ENCODE results near the gene CFAP299.
A peak's percentile ranks its signal among the peaks of the same experiment; 100 is the strongest.

The CFAP299 gene

GRCh38 chr4:80452768-80453167 is 117.2 kb downstream of the CFAP299 start:
- WGBS (ENCODE audit: extremely low coverage, insufficient coverage, insufficient read length): no CpG with 5 or more reads among the region's 4 CpGs
- Histone ChIP-seq H3K27ac (ENCODE audit: low read depth, low read length) (no peak overlapping the region), H2AFZ (ENCODE audit: insufficient read depth, low read length, poor library complexity) (no peak overlapping the region), H3K9me3 (ENCODE audit: insufficient read depth, low read depth, low read length) (no peaks in the 10 kb centered on the region), H2BK12ac (ENCODE audit: low read length) (no peak overlapping the region), H3K27me3 (ENCODE audit: insufficient read depth, low read length) (no peaks in the 10 kb centered on the region), H3K9ac (ENCODE audit: low read length) (no peak overlapping the region), H4K8ac (ENCODE audit: low read depth, low read length) (no peak overlapping the region), H3K4me2 (ENCODE audit: low read length) (no peak overlapping the region), H3K23ac (ENCODE audit: low read length) (no peak overlapping the region), H3K79me2 (ENCODE audit: control insufficient read depth, insufficient read depth, low read length, poor library complexity) (no peaks in the 10 kb centered on the region), H2BK5ac (ENCODE audit: low read depth, low read length, poor library complexity) (no peak overlapping the region), H3K36me3 (ENCODE audit: control insufficient read depth in 1 of 2, insufficient read depth in 2 of 2, low read length in 2 of 2) (no peaks in the 10 kb centered on the region), H4K91ac (ENCODE audit: low read depth, low read length) (no peak overlapping the region), H3K14ac (ENCODE audit: low read length) (no peak overlapping the region), H4K12ac (ENCODE audit: low read depth, low read length) (no peak overlapping the region), H3K18ac (ENCODE audit: low read length) (no peak overlapping the region), H2BK120ac (ENCODE audit: insufficient read depth, low read length, poor library complexity) (no peak overlapping the region), H3K4me1 (ENCODE audit: control insufficient read depth in 1 of 2, insufficient read depth in 2 of 2, low read length in 2 of 2) (peaks cover 6 to 7% of the 10 kb centered on the region in 2 experiments), H3K4me3 (ENCODE audit: low read depth, low read length) (no peak overlapping the region), H3K4ac (ENCODE audit: low read depth, low read length) (no peak overlapping the region), H2AK5ac (ENCODE audit: low read length) (no peak overlapping the region), H3K79me1 (ENCODE audit: low read length) (peaks cover 8% of the 10 kb centered on the region)
- DNase-seq: no peak

GRCh38 chr4:80454040-80454439 is 118.5 kb downstream of the CFAP299 start:
- no peak overlapping the region for H4K91ac ChIP-seq (ENCODE audit: low read depth, low read length)
- H3K27me3 ChIP-seq (ENCODE audit: insufficient read depth, low read length): no peaks in the 10 kb centered on the region
- no peaks in the 10 kb centered on the region for H3K9me3 ChIP-seq (ENCODE audit: insufficient read depth, low read depth, low read length)
- H3K9ac ChIP-seq (ENCODE audit: low read length): no peak overlapping the region
- H3K14ac ChIP-seq (ENCODE audit: low read length): no peak overlapping the region
- H3K18ac ChIP-seq (ENCODE audit: low read length): no peak overlapping the region
- no peak overlapping the region for H2BK5ac ChIP-seq (ENCODE audit: low read depth, low read length, poor library complexity)
- H3K4me1 ChIP-seq (ENCODE audit: control insufficient read depth in 1 of 2, insufficient read depth in 2 of 2, low read length in 2 of 2): peaks cover 6 to 7% of the 10 kb centered on the region in 2 experiments
- H3K79me1 ChIP-seq (ENCODE audit: low read length): peaks cover 8% of the 10 kb centered on the region
- no peak overlapping the region for H4K8ac ChIP-seq (ENCODE audit: low read depth, low read length)
- no CpG with 5 or more reads among the region's 2 CpGs for WGBS (ENCODE audit: extremely low coverage, insufficient coverage, insufficient read length)
- H3K4me3 ChIP-seq (ENCODE audit: low read depth, low read length): no peak overlapping the region
- peak overlapping the region; percentile 34 for H3K27ac ChIP-seq (ENCODE audit: low read depth, low read length)
- no peaks in the 10 kb centered on the region for H3K79me2 ChIP-seq (ENCODE audit: control insufficient read depth, insufficient read depth, low read length, poor library complexity)
- H3K36me3 ChIP-seq (ENCODE audit: control insufficient read depth in 1 of 2, insufficient read depth in 2 of 2, low read length in 2 of 2): no peaks in the 10 kb centered on the region
- H2BK12ac ChIP-seq (ENCODE audit: low read length): peak overlapping the region; percentile 49
- no peak overlapping the region for H3K23ac ChIP-seq (ENCODE audit: low read length)
- no peak overlapping the region for H2AFZ ChIP-seq (ENCODE audit: insufficient read depth, low read length, poor library complexity)
- H2BK120ac ChIP-seq (ENCODE audit: insufficient read depth, low read length, poor library complexity): peak overlapping the region; percentile 33
- H3K4me2 ChIP-seq (ENCODE audit: low read length): peak overlapping the region; percentile 30
- no peak overlapping the region for H4K12ac ChIP-seq (ENCODE audit: low read depth, low read length)
- no peak overlapping the region for H3K4ac ChIP-seq (ENCODE audit: low read depth, low read length)
- peak; percentile 46 to 88 for DNase-seq
- no peak overlapping the region for H2AK5ac ChIP-seq (ENCODE audit: low read length)

- peaks cover 8% of the 10 kb centered on the region for H3K79me1 ChIP-seq (ENCODE audit: low read length)
- H4K8ac ChIP-seq (ENCODE audit: low read depth, low read length): no peak overlapping the region
- H3K14ac ChIP-seq (ENCODE audit: low read length): no peak overlapping the region
- peak overlapping the region; percentile 54 for H2BK12ac ChIP-seq (ENCODE audit: low read length)
- H3K9ac ChIP-seq (ENCODE audit: low read length): no peak overlapping the region
- no peak overlapping the region for H3K23ac ChIP-seq (ENCODE audit: low read length)
- H4K12ac ChIP-seq (ENCODE audit: low read depth, low read length): no peak overlapping the region
- H4K91ac ChIP-seq (ENCODE audit: low read depth, low read length): peak overlapping the region; percentile 62
- H2BK120ac ChIP-seq (ENCODE audit: insufficient read depth, low read length, poor library complexity): peak overlapping the region; percentile 51
- H3K36me3 ChIP-seq (ENCODE audit: control insufficient read depth in 1 of 2, insufficient read depth in 2 of 2, low read length in 2 of 2): no peaks in the 10 kb centered on the region
- WGBS (ENCODE audit: extremely low coverage, insufficient coverage, insufficient read length): no CpG with 5 or more reads among the region's 1 CpG
- no peak overlapping the region for H3K18ac ChIP-seq (ENCODE audit: low read length)
- H3K4me1 ChIP-seq (ENCODE audit: control insufficient read depth in 1 of 2, insufficient read depth in 2 of 2, low read length in 2 of 2): peaks cover 6 to 9% of the 10 kb centered on the region in 2 experiments
- no peak overlapping the region for H2AFZ ChIP-seq (ENCODE audit: insufficient read depth, low read length, poor library complexity)
- H3K4me2 ChIP-seq (ENCODE audit: low read length): no peak overlapping the region
- no peak for DNase-seq
- H2BK5ac ChIP-seq (ENCODE audit: low read depth, low read length, poor library complexity): no peak overlapping the region
- H3K4me3 ChIP-seq (ENCODE audit: low read depth, low read length): no peak overlapping the region
- H2AK5ac ChIP-seq (ENCODE audit: low read length): no peak overlapping the region
- H3K79me2 ChIP-seq (ENCODE audit: control insufficient read depth, insufficient read depth, low read length, poor library complexity): no peaks in the 10 kb centered on the region
- H3K27me3 ChIP-seq (ENCODE audit: insufficient read depth, low read length): no peaks in the 10 kb centered on the region
- no peak overlapping the region for H3K4ac ChIP-seq (ENCODE audit: low read depth, low read length)
- H3K9me3 ChIP-seq (ENCODE audit: insufficient read depth, low read depth, low read length): no peaks in the 10 kb centered on the region
- H3K27ac ChIP-seq (ENCODE audit: low read depth, low read length): peak overlapping the region; percentile 34
Observed at GRCh38 chr4:80454556-80454955, 119.0 kb downstream of the CFAP299 start.

GRCh38 chr4:80459918-80460473 is 124.5 kb downstream of the CFAP299 start:
- H3K79me1 ChIP-seq (ENCODE audit: low read length): peaks cover 2% of the 10 kb centered on the region

More at GRCh38 chr4:80459918-80460473, 124.5 kb downstream of the CFAP299 start:
- DNase-seq: no peak
- Histone ChIP-seq H3K23ac (ENCODE audit: low read length) (no peak overlapping the region), H2AFZ (ENCODE audit: insufficient read depth, low read length, poor library complexity) (no peak overlapping the region), H3K14ac (ENCODE audit: low read length) (no peak overlapping the region), H3K4me3 (ENCODE audit: low read depth, low read length) (no peak overlapping the region), H3K27ac (ENCODE audit: low read depth, low read length) (no peak overlapping the region), H3K36me3 (ENCODE audit: control insufficient read depth in 1 of 2, insufficient read depth in 2 of 2, low read length in 2 of 2) (no peaks in the 10 kb centered on the region), H3K4me2 (ENCODE audit: low read length) (no peak overlapping the region), H3K4ac (ENCODE audit: low read depth, low read length) (no peak overlapping the region), H4K8ac (ENCODE audit: low read depth, low read length) (no peak overlapping the region), H2AK5ac (ENCODE audit: low read length) (no peak overlapping the region), H4K91ac (ENCODE audit: low read depth, low read length) (no peak overlapping the region), H4K12ac (ENCODE audit: low read depth, low read length) (no peak overlapping the region), H3K4me1 (ENCODE audit: control insufficient read depth in 1 of 2, insufficient read depth in 2 of 2, low read length in 2 of 2) (peaks cover 0 to 10% of the 10 kb centered on the region in 2 experiments), H3K27me3 (ENCODE audit: insufficient read depth, low read length) (no peaks in the 10 kb centered on the region), H3K18ac (ENCODE audit: low read length) (no peak overlapping the region), H2BK12ac (ENCODE audit: low read length) (no peak overlapping the region), H2BK120ac (ENCODE audit: insufficient read depth, low read length, poor library complexity) (no peak overlapping the region), H3K9me3 (ENCODE audit: insufficient read depth, low read depth, low read length) (no peaks in the 10 kb centered on the region), H3K9ac (ENCODE audit: low read length) (no peak overlapping the region), H3K79me2 (ENCODE audit: control insufficient read depth, insufficient read depth, low read length, poor library complexity) (no peaks in the 10 kb centered on the region), H2BK5ac (ENCODE audit: low read depth, low read length, poor library complexity) (no peak overlapping the region)
- no CpG with 5 or more reads among the region's 1 CpG for WGBS (ENCODE audit: extremely low coverage, insufficient coverage, insufficient read length)
